ENCODE measurements around the gene HSPA14.

HSPA14 gene

DNA sequence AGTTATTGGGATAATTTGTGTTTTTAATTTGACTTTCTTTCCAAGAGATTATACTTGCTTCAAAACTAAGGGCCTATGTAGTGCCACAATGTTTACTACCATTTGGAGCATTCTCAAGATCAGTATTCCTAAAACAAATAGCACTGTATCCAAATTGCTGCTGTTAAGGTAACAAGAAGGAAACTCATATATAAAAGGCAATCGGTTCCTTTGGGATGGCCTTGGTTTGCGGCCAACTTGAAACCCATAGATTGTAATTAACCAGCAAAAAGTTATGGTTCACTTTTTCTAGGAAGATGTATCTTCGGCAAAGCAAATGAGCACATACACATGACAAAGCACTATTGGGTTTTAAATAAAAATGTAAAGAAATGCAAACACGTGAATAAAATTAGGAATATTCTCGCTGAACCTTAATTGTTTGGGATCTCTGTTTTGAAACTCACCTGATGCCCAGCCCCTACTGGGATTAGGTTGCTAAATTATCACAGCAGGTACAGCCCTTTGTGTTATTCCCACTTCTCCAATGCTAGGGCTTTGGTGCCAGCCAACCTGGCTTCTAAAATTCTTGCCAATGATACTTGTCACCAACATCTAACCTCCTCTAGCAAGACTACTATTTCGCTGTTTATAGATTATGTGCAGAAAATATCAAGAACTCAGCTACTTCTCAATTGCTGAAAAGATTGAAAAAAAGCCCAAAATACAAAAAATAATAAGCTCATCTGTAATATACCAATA, 16.3 kb upstream of the HSPA14 start:
- ChIA-PET CTCF (interaction anchor here (0.6 to 2.9 kb wide), 7 partner anchors 9 to 323 kb away, joined by 3 to 14 read pairs (median 4); no protein-coding TSS in a partner anchor), POLR2A (no interaction called here)
- peaks cover 0 to 12% (median 0%) of the 10 kb centered on the region in 4 experiments for H3K4me1 ChIP-seq (ENCODE audit: control extremely low read depth in 1 of 4, control insufficient read depth in 4 of 4, insufficient read depth in 4 of 4, low read length in 3 of 4)
- no peaks in the 10 kb centered on the region for H3K36me3 ChIP-seq (ENCODE audit: control insufficient read depth in 4 of 4, insufficient read depth in 4 of 4, low read length in 3 of 4)
- no peak overlapping the region for H3K4me3 ChIP-seq (ENCODE audit: control insufficient read depth in 1 of 7, extremely low read depth in 1 of 7, insufficient read depth in 4 of 7, low read depth in 2 of 7, low read length in 6 of 7)
- no peak for DNase-seq
- no peaks in the 10 kb centered on the region for H3K9me3 ChIP-seq (ENCODE audit: control extremely low read depth in 1 of 5, control insufficient read depth in 4 of 5, insufficient read depth in 2 of 5, low read depth in 1 of 5, low read length in 4 of 5)
- no peaks in the 10 kb centered on the region for H3K27me3 ChIP-seq (replicated peaks in 2 of 5; ENCODE audit: control insufficient read depth in 4 of 5, insufficient read depth in 5 of 5, low read length in 4 of 5)
- H3K27ac ChIP-seq (ENCODE audit: insufficient read depth in 1 of 2, low read depth in 1 of 2, low read length in 2 of 2, poor library complexity in 1 of 2, severe bottlenecking in 2 of 2) = no peak overlapping the region
- WGBS (ENCODE audit: insufficient coverage) = 75% methylated on average over 4 of the region's 6 CpGs

DNA sequence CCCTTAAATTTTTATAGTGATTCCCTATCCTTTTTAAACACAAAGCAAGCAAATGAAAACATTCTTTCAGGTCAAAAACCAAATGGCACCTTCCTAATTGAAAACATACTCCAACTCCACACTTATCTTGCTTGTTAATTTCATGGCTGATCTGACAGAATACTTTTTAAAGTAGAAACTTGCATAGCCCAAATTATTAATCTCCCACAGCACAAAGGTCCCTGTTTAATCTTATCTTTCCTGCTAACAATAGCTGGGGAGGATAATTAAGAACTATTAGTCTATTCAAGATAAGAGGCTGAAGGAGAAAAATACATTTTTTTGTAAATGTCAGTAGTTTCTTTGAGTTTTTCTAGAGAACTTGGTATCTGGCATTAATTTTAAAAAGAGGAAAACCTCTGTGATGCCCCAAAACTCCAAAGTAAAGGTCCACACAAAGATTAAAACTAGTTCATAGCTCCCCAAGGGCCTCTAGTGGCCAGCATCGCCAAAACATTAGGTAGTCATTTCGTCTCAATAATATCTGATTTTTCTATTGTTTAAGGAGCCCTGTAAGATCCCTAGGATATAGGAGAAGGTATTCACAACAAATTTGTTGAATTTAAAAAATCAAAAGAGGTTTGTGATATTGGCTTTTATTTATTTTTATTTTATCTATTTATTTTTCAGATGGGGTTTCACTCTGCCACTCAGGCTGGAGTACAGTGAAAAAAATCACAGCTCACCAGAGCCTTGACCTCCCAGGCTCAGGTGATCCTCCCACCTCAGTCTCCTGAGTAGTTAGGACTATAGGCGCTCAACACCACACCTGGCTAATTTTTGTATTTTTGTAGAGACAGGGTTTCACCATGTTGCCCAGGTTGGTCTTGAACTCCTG, 15.0 kb upstream of the HSPA14 start:
- Histone ChIP-seq H3K4me3 (ENCODE audit: control insufficient read depth in 1 of 7, extremely low read depth in 1 of 7, insufficient read depth in 4 of 7, low read depth in 2 of 7, low read length in 6 of 7) (no peak overlapping the region), H3K4me1 (ENCODE audit: control extremely low read depth in 1 of 4, control insufficient read depth in 4 of 4, insufficient read depth in 4 of 4, low read length in 3 of 4) (peaks cover 0 to 12% (median 0%) of the 10 kb centered on the region in 4 experiments), H3K9me3 (ENCODE audit: control extremely low read depth in 1 of 5, control insufficient read depth in 4 of 5, insufficient read depth in 2 of 5, low read depth in 1 of 5, low read length in 4 of 5) (no peaks in the 10 kb centered on the region), H3K27ac (ENCODE audit: insufficient read depth in 1 of 2, low read depth in 1 of 2, low read length in 2 of 2, poor library complexity in 1 of 2, severe bottlenecking in 2 of 2) (no peak overlapping the region), H3K36me3 (ENCODE audit: control insufficient read depth in 4 of 4, insufficient read depth in 4 of 4, low read length in 3 of 4) (no peaks in the 10 kb centered on the region), H3K27me3 (replicated peaks in 2 of 5; ENCODE audit: control insufficient read depth in 4 of 5, insufficient read depth in 5 of 5, low read length in 4 of 5) (no peaks in the 10 kb centered on the region)
- POLR2A ChIA-PET = no interaction called here
- WGBS (ENCODE audit: insufficient coverage) = 100% methylated on average over 1 of the region's 3 CpGs
- CTCF ChIA-PET = interaction anchor here (0.6 to 2.9 kb wide), 21 partner anchors 10 to 975 kb away, joined by 3 to 14 read pairs (median 4); partner anchors contain the start of genes CDNF, HSPA14 and MSANTD7
- peak; percentile 29 to 65 (median 59) for DNase-seq

DNA sequence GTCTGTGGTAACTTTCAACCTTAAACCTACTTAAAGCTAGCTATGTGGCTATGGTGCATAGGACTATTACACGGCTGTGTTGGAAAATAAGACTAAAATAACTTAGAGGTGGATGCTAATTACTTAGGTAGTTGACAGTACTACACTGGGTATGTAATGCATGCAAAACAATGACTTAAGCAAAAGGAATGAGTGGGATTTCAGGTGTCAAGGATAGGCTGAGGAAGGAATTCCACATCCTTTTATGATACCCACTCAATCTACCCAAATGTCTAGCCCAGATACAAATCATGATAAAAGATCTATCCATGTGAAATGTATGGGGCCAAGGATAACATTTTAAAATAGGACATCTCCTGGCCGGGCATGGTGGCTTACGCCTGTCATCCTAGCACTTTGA, 14.1 kb upstream of the HSPA14 start:
- Histone ChIP-seq H3K27ac (ENCODE audit: insufficient read depth in 1 of 2, low read depth in 1 of 2, low read length in 2 of 2, poor library complexity in 1 of 2, severe bottlenecking in 2 of 2) (no peak overlapping the region), H3K4me3 (ENCODE audit: control insufficient read depth in 1 of 7, extremely low read depth in 1 of 7, insufficient read depth in 4 of 7, low read depth in 2 of 7, low read length in 6 of 7) (no peak overlapping the region), H3K9me3 (ENCODE audit: control extremely low read depth in 1 of 5, control insufficient read depth in 4 of 5, insufficient read depth in 2 of 5, low read depth in 1 of 5, low read length in 4 of 5) (no peaks in the 10 kb centered on the region), H3K4me1 (ENCODE audit: control extremely low read depth in 1 of 4, control insufficient read depth in 4 of 4, insufficient read depth in 4 of 4, low read length in 3 of 4) (peaks cover 0 to 12% (median 0%) of the 10 kb centered on the region in 4 experiments), H3K36me3 (ENCODE audit: control insufficient read depth in 4 of 4, insufficient read depth in 4 of 4, low read length in 3 of 4) (no peaks in the 10 kb centered on the region), H3K27me3 (replicated peaks in 2 of 5; ENCODE audit: control insufficient read depth in 4 of 5, insufficient read depth in 5 of 5, low read length in 4 of 5) (no peaks in the 10 kb centered on the region)
- no peak for DNase-seq
- 85% methylated on average over 3 of the region's 3 CpGs for WGBS (ENCODE audit: insufficient coverage)
- POLR2A ChIA-PET = no interaction called here
- CTCF ChIA-PET = interaction anchor here (0.6 to 2.9 kb wide), 15 partner anchors 9 to 625 kb away, joined by 3 to 14 read pairs (median 4); partner anchors contain the start of genes CDNF, HSPA14 and MSANTD7

DNA sequence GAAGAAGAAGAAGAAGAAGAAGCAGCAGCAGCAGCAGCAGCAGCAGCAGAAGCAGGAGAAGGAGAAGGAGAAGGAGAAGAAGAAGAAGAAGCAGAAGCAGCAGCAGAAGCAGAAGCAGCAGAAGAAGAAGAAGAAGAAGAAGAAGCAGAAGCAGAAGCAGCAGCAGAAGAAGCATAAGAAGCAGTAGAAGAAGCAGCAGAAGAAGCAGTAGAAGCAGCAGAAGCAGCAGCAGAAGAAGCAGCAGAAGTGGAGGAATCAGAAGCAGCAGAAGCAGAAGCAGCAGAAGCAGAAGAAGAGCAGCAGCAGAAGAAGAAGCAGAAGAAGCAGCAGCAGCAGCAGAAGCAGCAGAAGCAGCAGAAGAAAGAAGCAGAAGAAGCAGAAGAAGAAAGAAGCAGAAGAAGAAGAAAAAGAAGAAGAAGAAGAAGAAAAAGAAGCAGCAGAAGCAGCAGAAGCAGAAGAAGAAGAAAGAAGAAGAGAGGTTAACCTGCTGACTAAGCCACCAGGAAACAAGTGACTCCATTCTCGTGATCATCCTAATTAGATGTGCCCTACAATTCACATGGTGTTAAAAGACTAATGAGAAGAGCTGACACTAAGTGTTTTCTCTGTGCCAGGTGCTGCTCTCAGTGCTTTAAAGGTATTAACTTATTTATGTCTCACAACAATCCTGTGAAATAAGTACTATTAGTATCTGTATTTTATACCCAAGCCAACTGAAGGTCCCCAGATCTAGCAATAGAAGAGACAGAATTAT, 11.9 kb upstream of the HSPA14 start:
- CTCF ChIA-PET = interaction anchor here (0.8 to 1.7 kb wide), 3 partner anchors 10 to 327 kb away, joined by 3 to 4 read pairs (median 3); no protein-coding TSS in a partner anchor
- no CpG with 5 or more reads among the region's 1 CpG for WGBS (ENCODE audit: insufficient coverage)
- POLR2A ChIA-PET = no interaction called here
- H3K4me1 ChIP-seq (ENCODE audit: control extremely low read depth in 1 of 4, control insufficient read depth in 4 of 4, insufficient read depth in 4 of 4, low read length in 3 of 4) = peaks cover 0 to 7% (median 0%) of the 10 kb centered on the region in 4 experiments
- H3K4me3 ChIP-seq (ENCODE audit: control insufficient read depth in 1 of 7, extremely low read depth in 1 of 7, insufficient read depth in 4 of 7, low read depth in 2 of 7, low read length in 6 of 7) = no peak overlapping the region
- no peaks in the 10 kb centered on the region for H3K36me3 ChIP-seq (ENCODE audit: control insufficient read depth in 4 of 4, insufficient read depth in 4 of 4, low read length in 3 of 4)
- H3K27me3 ChIP-seq (replicated peaks in 2 of 5; ENCODE audit: control insufficient read depth in 4 of 5, insufficient read depth in 5 of 5, low read length in 4 of 5) = no peaks in the 10 kb centered on the region
- no peaks in the 10 kb centered on the region for H3K9me3 ChIP-seq (ENCODE audit: control extremely low read depth in 1 of 5, control insufficient read depth in 4 of 5, insufficient read depth in 2 of 5, low read depth in 1 of 5, low read length in 4 of 5)
- no peak overlapping the region for H3K27ac ChIP-seq (ENCODE audit: insufficient read depth in 1 of 2, low read depth in 1 of 2, low read length in 2 of 2, poor library complexity in 1 of 2, severe bottlenecking in 2 of 2)
- no peak for DNase-seq

DNA sequence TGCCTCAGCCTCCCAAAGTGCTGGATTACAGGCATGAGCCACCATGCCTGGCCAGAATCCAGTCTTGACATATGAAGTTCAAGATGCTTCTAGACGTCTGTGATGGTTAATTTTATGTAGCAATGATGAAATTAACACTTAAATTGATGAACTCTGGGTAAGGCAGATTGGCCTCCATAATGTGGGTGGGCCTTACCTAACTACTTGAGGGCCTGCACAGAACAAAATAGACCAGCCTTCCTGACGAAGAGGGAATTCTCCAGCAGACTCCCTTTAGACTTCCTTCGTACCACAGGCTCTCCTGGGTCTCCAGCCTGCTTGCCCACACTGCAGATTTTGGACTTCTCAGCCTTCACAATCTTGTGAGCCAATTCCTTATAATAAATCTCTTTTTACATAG, 5.0 kb upstream of the HSPA14 start:
- Histone ChIP-seq H3K27ac (ENCODE audit: insufficient read depth in 1 of 2, low read depth in 1 of 2, low read length in 2 of 2, poor library complexity in 1 of 2, severe bottlenecking in 2 of 2) (no peak overlapping the region), H3K36me3 (ENCODE audit: control insufficient read depth in 4 of 4, insufficient read depth in 4 of 4, low read length in 3 of 4) (no peaks in the 10 kb centered on the region), H3K4me3 (ENCODE audit: control insufficient read depth in 1 of 7, extremely low read depth in 1 of 7, insufficient read depth in 4 of 7, low read depth in 2 of 7, low read length in 6 of 7) (no peak overlapping the region), H3K27me3 (replicated peaks in 2 of 5; ENCODE audit: control insufficient read depth in 4 of 5, insufficient read depth in 5 of 5, low read length in 4 of 5) (no peaks in the 10 kb centered on the region), H3K9me3 (ENCODE audit: control extremely low read depth in 1 of 5, control insufficient read depth in 4 of 5, insufficient read depth in 2 of 5, low read depth in 1 of 5, low read length in 4 of 5) (no peaks in the 10 kb centered on the region), H3K4me1 (ENCODE audit: control extremely low read depth in 1 of 4, control insufficient read depth in 4 of 4, insufficient read depth in 4 of 4, low read length in 3 of 4) (peaks cover 7 to 10% (median 9%) of the 10 kb centered on the region in 4 experiments)
- DNase-seq = no peak
- CTCF ChIA-PET = interaction anchor here (1.1 kb wide), 2 partner anchors 9 to 296 kb away, joined by 5 read pairs; no protein-coding TSS in a partner anchor
- POLR2A ChIA-PET = no interaction called here
- 92% methylated on average over 2 of the region's 3 CpGs for WGBS (ENCODE audit: insufficient coverage)

DNA sequence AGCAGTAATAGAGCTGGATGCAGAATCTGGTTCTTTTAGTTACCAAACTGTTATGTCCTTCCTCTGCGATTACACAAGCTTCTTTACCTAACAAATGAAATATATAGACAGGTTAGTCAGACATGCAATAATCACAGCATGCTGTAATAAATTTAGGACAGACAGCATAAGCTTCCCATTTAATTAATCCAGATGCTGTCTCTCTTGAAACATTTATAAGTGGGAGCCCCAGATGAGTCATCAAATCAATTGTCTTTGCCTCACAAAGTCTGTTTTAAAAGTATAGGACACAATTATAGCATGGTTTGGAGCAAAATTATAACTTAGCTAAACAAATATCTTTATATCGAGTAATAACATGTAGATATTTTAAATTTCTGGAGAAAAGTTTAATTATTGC, 1.9 kb upstream of the HSPA14 start:
- Histone ChIP-seq H3K4me3 (ENCODE audit: control insufficient read depth in 1 of 7, extremely low read depth in 1 of 7, insufficient read depth in 4 of 7, low read depth in 2 of 7, low read length in 6 of 7) (no peak overlapping the region), H3K9me3 (ENCODE audit: control extremely low read depth in 1 of 5, control insufficient read depth in 4 of 5, insufficient read depth in 2 of 5, low read depth in 1 of 5, low read length in 4 of 5) (no peaks in the 10 kb centered on the region), H3K4me1 (ENCODE audit: control extremely low read depth in 1 of 4, control insufficient read depth in 4 of 4, insufficient read depth in 4 of 4, low read length in 3 of 4) (peaks cover 9 to 18% (median 16%) of the 10 kb centered on the region in 4 experiments), H3K27me3 (replicated peaks in 2 of 5; ENCODE audit: control insufficient read depth in 4 of 5, insufficient read depth in 5 of 5, low read length in 4 of 5) (no peaks in the 10 kb centered on the region), H3K36me3 (ENCODE audit: control insufficient read depth in 4 of 4, insufficient read depth in 4 of 4, low read length in 3 of 4) (peaks cover 2 to 6% (median 5%) of the 10 kb centered on the region in 4 experiments), H3K27ac (ENCODE audit: insufficient read depth in 1 of 2, low read depth in 1 of 2, low read length in 2 of 2, poor library complexity in 1 of 2, severe bottlenecking in 2 of 2) (no peak overlapping the region)
- CTCF ChIA-PET = interaction anchor here (1.1 to 3.0 kb wide), 5 partner anchors 9 to 299 kb away, joined by 3 to 17 read pairs (median 4); no protein-coding TSS in a partner anchor
- POLR2A ChIA-PET = no interaction called here
- DNase-seq = no peak
- no CpG with 5 or more reads among the region's 2 CpGs for WGBS (ENCODE audit: insufficient coverage)
